HEK293T (cell line): Measurements from ENCODE around the gene POLR2L.

Experiments
- BHLHE40 ChIP-seq: fragments of 450-650 bp; IDR thresholded peaks from 2 replicates; pipeline ENCODE4 v1.6.1; 2016; ENCODE audit warnings: mild to moderate bottlenecking, moderate library complexity, borderline replicate concordance
- FOXA1 ChIP-seq: fragments of 450-650 bp; IDR thresholded peaks from 2 replicates; pipeline ENCODE4 v1.6.1; 2016; ENCODE audit warnings: mild to moderate bottlenecking
- FOXK2 ChIP-seq: fragments of 450-650 bp; IDR thresholded peaks from 2 replicates; pipeline ENCODE4 v1.6.1; 2016; ENCODE audit warnings: mild to moderate bottlenecking
- HDGF ChIP-seq: fragments of 450-650 bp; IDR thresholded peaks from 2 replicates; pipeline ENCODE4 v1.6.1; 2017; ENCODE audit warnings: antibody characterized with exemption, borderline replicate concordance
- L3MBTL2 ChIP-seq: fragments of 450-650 bp; conservative IDR thresholded peaks from 2 replicates; pipeline ENCODE4 v1.6.1; 2016; ENCODE audit warnings: mild to moderate bottlenecking
- PKNOX1 ChIP-seq: fragments of 450-650 bp; IDR thresholded peaks from 2 replicates; pipeline ENCODE4 v1.6.1; 2016
- SP1 ChIP-seq: fragments of 450-650 bp; IDR thresholded peaks from 2 replicates; pipeline ENCODE4 v1.6.1; 2017
- SUZ12 ChIP-seq: fragments of 450-650 bp; IDR thresholded peaks from 2 replicates; pipeline ENCODE4 v1.6.1; 2016; ENCODE audit warnings: mild to moderate bottlenecking
- ZNF384 ChIP-seq: fragments of 450-650 bp; IDR thresholded peaks from 2 replicates; pipeline ENCODE4 v1.6.1; 2016

DNA sequence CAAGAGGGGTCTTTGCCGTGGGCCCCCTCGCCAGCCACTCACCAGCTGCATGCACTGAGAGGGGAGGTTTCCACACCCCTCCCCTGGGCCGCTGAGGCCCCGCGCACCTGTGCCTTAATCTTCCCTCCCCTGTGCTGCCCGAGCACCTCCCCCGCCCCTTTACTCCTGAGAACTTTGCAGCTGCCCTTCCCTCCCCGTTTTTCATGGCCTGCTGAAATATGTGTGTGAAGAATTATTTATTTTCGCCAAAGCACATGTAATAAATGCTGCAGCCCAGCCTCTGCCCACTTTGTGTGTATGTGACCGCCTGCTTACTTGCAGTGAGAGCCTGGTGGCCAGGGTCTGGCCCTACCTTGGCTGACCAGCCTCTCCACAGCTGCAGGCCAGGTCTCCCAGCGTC lies 17.4 kb downstream of the POLR2L start:
- TF ChIP-seq HDGF (no peak), L3MBTL2 (no peak), ZNF384 (no peak), SP1 (no peak), FOXA1 (no peak), FOXK2 (no peak), BHLHE40 (no peak), SUZ12 (no peak), PKNOX1 (no peak)
